Endometrial microvascular endothelial cells (primary cell): ENCODE measurements around the gene VEPH1. TPM values are rescaled to one million over a fixed set of nuclear protein-coding genes. Genes with fewer than 3 reads are reported as not detected.

ENCODE experiments used
- in situ Hi-C: cut with HindIII; loops from 2 replicates; pipeline ENCODE4 v1.10.0; 2017; ENCODE audit warnings: low sequenced_read_pairs, low pct_unique_long_range_greater_than_20kb; ENCODE audit errors: inconsistent ontology term
- total RNA-seq: library from RNA; depleted of rRNA; stranded (reverse); fragments of >200 nt; gene quantifications from one replicate; pipeline ENCODE4 v1.2.3, GENCODE V29; 2015; ENCODE audit errors: inconsistent ontology term

The VEPH1 gene
- total RNA-seq, 1 donor from 2014 or later: 204 TPM

- in situ Hi-C loops: loop anchor here (10.0 to 25.0 kb wide), 2 partner anchors 59 to 282 kb away; partner anchors contain the start of gene PTX3
Measured at GRCh38 chr3:157493627-157494550, 9.3 kb downstream of the VEPH1 start.

DNA sequence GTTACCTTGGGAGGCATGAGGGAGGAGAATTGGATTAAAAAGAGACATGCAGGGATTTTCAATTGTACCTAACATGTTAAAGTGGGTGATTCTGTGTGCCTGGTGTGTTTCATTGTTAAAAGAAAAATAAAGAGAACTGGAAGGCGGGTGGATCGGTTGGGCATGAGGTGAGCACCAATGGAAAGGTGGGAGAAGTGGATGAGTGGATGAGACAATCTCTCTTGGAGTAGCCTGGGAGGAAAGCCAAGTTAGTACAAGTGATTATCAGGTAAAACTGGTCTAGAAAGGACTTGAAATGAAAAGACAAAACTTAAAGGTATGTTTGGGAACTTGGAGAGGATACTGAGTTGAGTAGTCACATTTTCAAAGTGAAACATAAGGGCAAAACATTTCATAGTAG is 12.1 kb downstream of the VEPH1 start:
- in situ Hi-C loops: loop anchor here (10.0 to 25.0 kb wide), 2 partner anchors 56 to 279 kb away; partner anchors contain the start of gene PTX3

DNA sequence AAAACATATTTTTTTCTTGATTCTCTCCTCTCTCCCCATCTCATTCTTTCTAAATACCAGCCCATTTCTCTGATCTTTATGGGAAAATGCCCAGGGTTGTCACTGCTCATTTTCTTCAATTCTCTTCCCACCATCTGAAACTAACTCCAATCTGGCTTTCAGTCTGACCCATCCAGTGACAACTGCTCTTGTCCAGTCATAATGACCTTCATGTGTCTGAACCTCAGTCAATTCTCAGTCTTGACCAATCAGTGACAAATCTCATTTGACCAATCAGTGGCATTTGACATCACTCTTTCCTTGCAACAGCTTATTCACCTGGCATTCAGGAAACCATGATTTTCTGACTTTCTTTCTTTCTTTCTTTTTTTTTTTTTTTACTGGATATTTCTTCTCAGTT is 15.1 kb downstream of the VEPH1 start:
- in situ Hi-C loops: loop anchor here (25.0 kb wide), 1 partner anchor 276 kb away; no protein-coding TSS in a partner anchor

DNA sequence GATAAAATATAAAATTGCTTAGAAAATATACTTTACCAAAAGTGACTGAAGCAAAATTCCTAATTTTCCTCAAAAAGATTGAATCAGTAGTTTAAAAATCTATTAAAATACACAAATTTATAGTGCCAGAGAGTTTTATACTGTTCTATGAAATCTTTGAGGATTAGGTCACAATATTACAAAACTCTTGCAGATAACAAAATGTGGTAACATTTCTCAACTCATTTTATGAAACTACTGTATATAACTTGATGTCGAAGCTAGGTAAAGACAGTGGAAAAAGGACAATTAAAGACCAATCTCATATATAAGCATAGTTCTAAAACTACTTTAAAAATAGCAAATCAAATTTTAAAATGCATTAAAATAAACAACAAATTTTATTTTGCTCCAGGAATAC is 15.9 kb downstream of the VEPH1 start:
- in situ Hi-C loops: loop anchor here (25.0 kb wide), 1 partner anchor 275 kb away; no protein-coding TSS in a partner anchor

- in situ Hi-C loops: loop anchor here (25.0 kb wide), 1 partner anchor 267 kb away; no protein-coding TSS in a partner anchor
Measured at GRCh38 chr3:157479464-157480243, 23.6 kb downstream of the VEPH1 start.

DNA sequence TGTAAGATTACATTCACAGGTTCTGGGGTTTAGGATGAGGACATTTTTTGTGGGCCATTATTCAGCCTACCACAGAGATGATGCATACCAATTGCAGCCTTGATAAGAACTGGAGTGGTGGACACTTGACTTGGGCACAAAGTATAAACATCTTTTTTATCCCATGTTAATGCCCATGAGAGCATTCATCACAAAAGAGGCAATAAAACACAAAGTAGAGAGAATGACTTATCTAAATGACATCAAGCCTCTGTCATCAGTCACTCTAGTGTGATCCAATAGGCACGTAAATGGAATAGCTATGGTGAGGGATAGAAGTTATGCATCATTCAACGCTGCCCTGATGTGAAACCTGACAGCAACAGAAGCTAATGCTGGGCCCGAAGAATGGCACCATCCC is 25.8 kb downstream of the VEPH1 start:
- in situ Hi-C loops: loop anchor here (25.0 kb wide), 1 partner anchor 265 kb away; no protein-coding TSS in a partner anchor

GRCh38 chr3:157475921-157476414 is 27.2 kb downstream of the VEPH1 start:
- in situ Hi-C loops: loop anchor here (25.0 kb wide), 1 partner anchor 264 kb away; no protein-coding TSS in a partner anchor

GRCh38 chr3:157472648-157473047 is 30.6 kb downstream of the VEPH1 start:
- in situ Hi-C loops: no loop called here

DNA sequence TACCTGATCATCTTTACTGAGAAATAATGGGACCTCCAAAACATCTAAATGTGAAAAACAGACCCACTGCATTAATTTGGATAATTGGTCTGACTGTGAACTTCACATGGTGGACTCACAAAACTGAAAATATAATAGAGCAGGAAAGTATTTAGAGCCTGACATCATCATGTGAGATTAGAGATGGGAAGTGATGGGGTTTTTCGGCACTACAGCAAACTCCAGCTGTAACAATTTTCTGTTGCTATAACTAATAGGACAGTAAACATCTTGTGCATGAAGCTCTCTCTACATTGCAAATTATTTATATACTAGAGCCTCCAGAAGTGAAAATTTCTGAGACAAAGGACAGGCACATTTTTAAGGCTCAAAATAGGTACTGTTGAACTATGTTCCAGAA is 32.2 kb downstream of the VEPH1 start:
- in situ Hi-C loops: no loop called here

- in situ Hi-C loops: no loop called here
Measured at GRCh38 chr3:157469561-157470294, 33.5 kb downstream of the VEPH1 start.

DNA sequence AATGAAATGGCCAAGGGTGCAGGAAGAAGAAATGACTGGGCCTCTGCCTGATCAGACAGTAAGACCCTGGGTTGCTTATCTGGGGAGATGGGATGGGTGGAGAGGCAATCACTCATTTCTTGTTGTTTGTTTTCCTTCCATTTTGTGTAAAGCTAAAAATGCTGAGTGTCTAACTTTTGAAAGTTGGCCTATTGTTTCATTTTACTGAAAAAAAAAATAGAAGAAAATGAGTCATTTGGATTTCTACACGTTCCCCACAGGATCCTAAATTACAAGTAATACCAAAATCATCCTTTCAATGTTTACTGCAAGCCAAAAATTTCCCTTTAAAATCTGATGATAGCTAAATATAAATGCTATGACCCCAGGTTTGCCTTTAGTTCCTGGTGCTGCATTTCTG is 36.0 kb downstream of the VEPH1 start:
- in situ Hi-C loops: no loop called here

GRCh38 chr3:157465741-157466140 is 37.5 kb downstream of the VEPH1 start:
- in situ Hi-C loops: no loop called here

GRCh38 chr3:157464321-157464720 is 38.9 kb downstream of the VEPH1 start:
- in situ Hi-C loops: no loop called here

DNA sequence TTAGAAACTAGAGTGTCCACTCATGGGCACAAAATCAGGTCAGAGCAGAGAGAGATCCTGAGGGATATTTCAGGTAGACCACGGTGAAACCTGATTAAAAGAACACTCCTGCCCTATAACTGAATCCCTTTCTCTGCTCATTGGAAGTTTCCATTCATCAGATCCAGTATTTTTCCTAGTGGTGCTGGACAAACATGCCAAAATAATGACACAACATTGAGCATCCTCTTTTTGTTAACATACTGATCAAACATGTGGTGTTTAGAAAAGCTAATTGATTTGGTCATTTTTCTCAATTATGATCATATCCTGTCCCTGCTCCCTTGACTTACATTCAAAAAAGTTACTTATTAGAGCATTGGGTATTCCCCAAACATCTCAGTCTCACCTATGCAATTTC is 39.4 kb downstream of the VEPH1 start:
- in situ Hi-C loops: no loop called here

GRCh38 chr3:157460253-157460652 is 43.0 kb downstream of the VEPH1 start:
- in situ Hi-C loops: no loop called here

DNA sequence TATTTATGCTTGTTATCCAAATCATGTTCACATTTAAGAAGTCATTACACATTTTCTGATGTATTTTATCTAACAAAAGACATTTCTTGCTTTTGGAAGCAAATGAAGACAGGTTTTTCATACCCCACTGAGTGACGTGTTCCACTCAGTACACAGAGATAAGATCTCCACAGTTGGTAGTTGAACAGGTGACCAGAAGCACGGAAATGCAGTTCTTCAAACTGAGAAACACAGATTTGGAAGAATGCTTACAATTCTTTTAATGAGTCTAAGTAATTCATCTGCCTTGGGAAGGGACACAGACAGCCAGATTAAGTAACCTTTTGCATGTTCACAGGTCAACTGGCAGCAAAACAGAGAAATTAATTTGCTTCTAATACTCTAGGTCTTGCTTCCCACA is 43.5 kb downstream of the VEPH1 start:
- in situ Hi-C loops: no loop called here

DNA sequence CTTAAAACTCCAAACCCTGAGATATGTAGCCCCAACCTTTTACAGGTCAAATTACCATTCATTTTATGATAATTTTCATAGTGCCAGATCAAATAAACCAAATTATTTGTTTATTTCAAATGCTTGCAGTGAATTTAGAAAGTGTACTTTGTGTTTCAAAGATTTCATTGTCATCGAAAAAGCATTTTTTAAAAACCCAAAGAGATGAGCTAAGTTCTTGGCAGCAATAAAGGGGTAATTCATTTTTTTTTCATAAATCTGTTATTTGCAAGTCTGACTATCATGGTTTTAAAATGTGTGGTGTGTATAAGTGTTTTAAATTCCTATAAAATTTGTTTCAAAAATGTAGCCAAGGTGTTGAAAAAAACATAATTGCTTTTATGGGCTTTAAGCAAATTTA is 49.4 kb downstream of the VEPH1 start:
- in situ Hi-C loops: no loop called here

DNA sequence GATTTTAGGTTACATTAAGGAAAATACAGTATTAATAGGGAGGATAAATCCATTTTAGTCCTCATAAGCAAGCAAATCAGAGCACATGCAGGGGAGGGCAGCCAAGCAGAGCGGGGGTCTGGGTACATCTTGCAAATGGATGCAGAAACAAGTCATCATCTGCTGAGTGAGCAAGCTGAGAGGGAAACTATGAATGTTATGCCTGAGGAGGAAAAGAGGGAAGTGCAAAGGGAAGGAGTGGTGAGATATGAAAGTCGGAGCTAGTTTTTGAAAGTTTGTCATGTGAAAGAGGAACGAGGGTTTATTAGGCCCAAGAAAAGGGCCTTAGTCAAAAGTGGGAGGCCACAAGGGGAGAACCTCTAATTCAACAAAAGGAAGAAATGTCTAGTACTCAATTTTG is 51.1 kb downstream of the VEPH1 start:
- in situ Hi-C loops: no loop called here
